GM12801 (cell line): ENCODE data around the gene TWIST2.

ENCODE experiments used
- CTCF ChIP-seq: IDR thresholded peaks from one replicate; pipeline ENCODE4 v1.5.1; 2011; ENCODE audit warnings: control low read depth; ENCODE audit not compliant: insufficient read length; ENCODE audit errors: extremely low read depth

The TWIST2 gene

DNA sequence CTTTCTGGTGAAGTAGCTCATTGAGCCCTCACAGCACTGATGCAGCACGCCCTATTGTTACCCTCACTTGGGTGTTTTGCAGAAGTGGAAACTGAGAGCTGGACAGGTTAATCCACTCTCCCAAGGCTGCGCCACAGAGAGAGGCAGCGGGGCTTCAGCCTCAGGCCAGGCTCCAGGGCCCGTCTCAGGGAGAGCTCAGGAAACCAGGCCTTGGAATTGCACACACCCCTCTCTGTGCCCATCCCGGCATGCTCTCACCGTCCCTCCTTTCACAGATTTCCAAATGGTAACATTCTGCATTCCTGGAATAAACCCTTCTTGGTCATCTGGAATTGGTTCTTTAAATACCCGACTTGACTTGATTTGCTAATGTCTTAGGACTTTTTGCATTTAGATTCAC lies 51.5 kb downstream of the TWIST2 start:
- no peak for TF ChIP-seq CTCF

- no peak for TF ChIP-seq CTCF
These were observed 52.6 kb downstream of the TWIST2 start for GRCh38 chr2:238900511-238900910.

DNA sequence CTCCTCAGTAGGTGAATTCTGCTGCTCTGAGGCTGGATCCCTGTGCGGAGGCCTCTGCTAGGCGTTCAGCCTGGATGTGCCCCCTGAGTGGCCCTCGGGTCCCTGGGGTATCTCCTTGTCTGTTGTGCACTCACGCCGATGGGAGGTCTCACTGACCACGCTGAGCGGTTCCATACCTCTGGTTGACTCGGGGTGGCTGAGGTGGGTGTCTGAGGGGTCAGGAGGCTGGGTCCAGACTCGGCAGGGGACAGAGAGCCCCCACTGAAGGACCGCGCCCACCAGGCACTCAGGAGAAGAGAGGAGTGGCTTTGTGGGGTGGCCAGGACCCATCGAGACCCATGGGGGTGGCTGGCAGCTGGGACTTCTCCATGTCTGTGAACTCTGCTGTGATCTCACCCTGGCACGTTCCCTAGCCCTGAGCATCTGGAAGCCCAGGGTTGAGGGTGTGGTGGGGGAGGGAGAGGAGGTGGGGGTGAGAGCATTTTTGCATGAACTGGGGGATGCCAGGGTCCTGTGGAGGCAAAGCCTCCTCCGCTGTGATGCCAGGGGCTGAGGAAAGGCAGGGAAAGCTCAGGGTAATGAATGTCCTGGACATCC lies 53.7 kb downstream of the TWIST2 start:
- TF ChIP-seq CTCF = no peak

DNA sequence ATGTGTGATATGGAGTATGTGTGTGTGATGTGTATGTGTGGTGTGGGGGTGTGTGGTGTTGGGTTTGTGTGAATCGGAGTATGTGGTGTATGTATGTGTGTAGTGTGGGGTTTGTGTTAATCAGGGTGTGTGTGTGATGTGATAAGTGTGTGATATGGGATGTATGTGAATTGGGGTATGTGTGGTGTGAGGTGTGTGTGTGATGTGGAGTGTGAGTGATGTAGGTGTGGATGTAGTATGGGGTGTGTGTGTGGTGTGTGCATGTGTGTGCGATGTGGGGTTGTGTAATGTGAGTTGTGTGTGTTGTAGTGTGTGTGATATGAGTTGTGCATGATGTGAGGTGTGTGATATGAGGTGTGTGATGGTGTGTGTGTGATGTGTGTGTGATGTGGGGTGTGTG lies 54.4 kb downstream of the TWIST2 start:
- no peak for TF ChIP-seq CTCF

- no peak for TF ChIP-seq CTCF
These were observed 55.3 kb downstream of the TWIST2 start for GRCh38 chr2:238903141-238903540.

DNA sequence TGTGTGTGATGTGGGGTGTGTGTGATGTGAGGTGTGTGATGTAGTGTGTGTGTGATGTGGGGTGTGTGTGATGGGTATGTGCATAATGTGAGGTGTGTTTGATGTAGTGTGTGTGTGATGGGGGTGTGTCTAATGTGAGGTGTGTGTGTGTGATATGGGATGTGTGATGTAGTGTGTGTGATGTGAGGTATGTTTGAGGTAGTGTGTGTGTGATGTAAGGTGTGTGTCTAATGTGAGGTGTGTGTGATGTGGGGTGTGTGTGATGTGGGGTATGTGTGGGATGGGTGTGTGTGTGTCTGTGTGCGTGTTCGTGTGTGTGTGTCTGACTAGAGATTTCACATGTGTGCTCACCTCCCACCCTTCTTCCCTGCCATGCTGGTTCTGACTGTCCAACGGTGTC lies 56.3 kb downstream of the TWIST2 start:
- no peak for TF ChIP-seq CTCF

DNA sequence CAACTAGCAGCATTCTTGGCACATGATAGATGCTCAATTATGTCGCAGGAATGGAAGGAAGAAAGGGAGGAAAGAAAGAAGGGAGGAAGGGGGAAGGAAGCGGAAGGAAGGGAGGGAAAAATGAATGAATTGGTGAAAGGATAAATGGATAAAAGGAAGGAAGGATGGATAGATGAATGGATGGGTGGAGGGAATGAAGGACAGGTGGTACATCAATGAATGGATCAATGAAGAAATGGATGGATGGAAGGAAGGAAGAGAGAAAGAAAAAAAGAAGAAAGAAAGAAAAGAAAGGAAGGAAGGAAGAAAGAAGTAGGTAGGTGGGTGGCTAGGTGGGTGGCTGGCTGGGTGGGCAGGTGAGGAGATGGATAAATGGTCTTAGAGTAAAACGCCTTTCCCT lies 56.8 kb downstream of the TWIST2 start:
- TF ChIP-seq CTCF = no peak
